Measurements from ENCODE around the gene ILF3.

DNA sequence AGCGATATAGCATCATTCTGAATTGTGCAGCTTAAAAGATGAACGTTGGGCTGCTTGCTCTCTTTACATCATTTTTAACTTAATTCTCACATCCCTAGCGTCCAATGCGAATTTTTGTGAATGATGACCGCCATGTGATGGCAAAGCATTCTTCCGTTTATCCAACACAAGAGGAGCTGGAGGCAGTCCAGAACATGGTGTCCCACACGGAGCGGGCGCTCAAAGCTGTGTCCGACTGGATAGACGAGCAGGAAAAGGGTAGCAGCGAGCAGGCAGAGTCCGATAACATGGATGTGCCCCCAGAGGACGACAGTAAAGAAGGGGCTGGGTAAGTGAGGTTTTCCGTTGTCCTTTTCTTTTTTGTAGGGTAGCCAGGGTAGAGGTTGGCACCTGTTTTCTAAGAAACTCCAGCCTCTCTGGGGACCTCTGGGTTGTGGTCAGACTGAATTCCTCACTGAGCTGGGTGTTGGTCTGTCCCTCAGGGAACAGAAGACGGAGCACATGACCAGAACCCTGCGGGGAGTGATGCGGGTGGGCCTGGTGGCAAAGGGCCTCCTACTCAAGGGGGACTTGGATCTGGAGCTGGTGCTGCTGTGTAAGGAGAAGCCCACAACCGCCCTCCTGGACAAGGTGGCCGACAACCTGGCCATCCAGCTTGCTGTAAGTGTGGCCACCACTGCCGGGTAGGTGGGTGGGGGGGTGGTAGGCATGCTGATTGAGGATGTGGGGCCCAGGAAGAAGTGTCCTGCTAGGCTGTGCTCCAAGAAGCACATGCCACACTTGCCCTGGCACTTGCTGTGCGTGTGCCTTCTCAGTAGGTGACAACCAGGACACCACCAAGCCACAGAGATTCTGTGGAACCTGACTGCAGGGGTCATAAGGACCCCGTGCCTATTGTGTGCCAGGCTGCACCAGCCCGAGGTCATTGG is 17.0 kb downstream of the ILF3 start:
- TF ChIP-seq FOXA1 (IDR thresholded peaks at IDR 0.05): no peak
- no peak for TF ChIP-seq NFRKB (IDR thresholded peaks at IDR 0.05)
